ENCODE measurements around the gene CAMKMT.

GRCh38 chr2:44549099-44549471 is 187.3 kb downstream of the CAMKMT start:
- TF ChIP-seq CTCF (conservative IDR thresholded peaks at IDR 0.05; ENCODE audit: low read depth in 2 of 2) (no peak), NANOG (IDR thresholded peaks at IDR 0.05; ENCODE audit: borderline replicate concordance) (no peak), POLR2AphosphoS5 (IDR thresholded peaks at IDR 0.05; ENCODE audit: low read depth) (no peak), EZH2 (IDR thresholded peaks at IDR 0.05; ENCODE audit: low read depth, unreplicated experiment) (no peak), ETS1 (IDR thresholded peaks at IDR 0.05) (no peak), CREB1 (CRISPR knock-in tag; IDR thresholded peaks at IDR 0.05; ENCODE audit: low read depth) (no peak), EZH2phosphoT487 (IDR thresholded peaks at IDR 0.05; ENCODE audit: unreplicated experiment) (no peak), STAT1 (IDR thresholded peaks at IDR 0.05; ENCODE audit: unreplicated experiment) (no peak), JUNB (IDR thresholded peaks at IDR 0.05; ENCODE audit: unreplicated experiment) (no peak), ZNF331 (CRISPR knock-in tag; IDR thresholded peaks at IDR 0.05; ENCODE audit: low read depth) (no peak), ZNF114 (CRISPR knock-in tag; IDR thresholded peaks at IDR 0.05) (no peak)
- TF ChIP-seq, protein P1, sequence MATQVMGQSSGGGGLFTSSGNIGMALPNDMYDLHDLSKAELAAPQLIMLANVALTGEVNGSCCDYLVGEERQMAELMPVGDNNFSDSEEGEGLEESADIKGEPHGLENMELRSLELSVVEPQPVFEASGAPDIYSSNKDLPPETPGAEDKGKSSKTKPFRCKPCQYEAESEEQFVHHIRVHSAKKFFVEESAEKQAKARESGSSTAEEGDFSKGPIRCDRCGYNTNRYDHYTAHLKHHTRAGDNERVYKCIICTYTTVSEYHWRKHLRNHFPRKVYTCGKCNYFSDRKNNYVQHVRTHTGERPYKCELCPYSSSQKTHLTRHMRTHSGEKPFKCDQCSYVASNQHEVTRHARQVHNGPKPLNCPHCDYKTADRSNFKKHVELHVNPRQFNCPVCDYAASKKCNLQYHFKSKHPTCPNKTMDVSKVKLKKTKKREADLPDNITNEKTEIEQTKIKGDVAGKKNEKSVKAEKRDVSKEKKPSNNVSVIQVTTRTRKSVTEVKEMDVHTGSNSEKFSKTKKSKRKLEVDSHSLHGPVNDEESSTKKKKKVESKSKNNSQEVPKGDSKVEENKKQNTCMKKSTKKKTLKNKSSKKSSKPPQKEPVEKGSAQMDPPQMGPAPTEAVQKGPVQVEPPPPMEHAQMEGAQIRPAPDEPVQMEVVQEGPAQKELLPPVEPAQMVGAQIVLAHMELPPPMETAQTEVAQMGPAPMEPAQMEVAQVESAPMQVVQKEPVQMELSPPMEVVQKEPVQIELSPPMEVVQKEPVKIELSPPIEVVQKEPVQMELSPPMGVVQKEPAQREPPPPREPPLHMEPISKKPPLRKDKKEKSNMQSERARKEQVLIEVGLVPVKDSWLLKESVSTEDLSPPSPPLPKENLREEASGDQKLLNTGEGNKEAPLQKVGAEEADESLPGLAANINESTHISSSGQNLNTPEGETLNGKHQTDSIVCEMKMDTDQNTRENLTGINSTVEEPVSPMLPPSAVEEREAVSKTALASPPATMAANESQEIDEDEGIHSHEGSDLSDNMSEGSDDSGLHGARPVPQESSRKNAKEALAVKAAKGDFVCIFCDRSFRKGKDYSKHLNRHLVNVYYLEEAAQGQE (IDR thresholded peaks at IDR 0.05; ENCODE audit: unreplicated experiment), result no peak
- TF ChIP-seq, protein P2, sequence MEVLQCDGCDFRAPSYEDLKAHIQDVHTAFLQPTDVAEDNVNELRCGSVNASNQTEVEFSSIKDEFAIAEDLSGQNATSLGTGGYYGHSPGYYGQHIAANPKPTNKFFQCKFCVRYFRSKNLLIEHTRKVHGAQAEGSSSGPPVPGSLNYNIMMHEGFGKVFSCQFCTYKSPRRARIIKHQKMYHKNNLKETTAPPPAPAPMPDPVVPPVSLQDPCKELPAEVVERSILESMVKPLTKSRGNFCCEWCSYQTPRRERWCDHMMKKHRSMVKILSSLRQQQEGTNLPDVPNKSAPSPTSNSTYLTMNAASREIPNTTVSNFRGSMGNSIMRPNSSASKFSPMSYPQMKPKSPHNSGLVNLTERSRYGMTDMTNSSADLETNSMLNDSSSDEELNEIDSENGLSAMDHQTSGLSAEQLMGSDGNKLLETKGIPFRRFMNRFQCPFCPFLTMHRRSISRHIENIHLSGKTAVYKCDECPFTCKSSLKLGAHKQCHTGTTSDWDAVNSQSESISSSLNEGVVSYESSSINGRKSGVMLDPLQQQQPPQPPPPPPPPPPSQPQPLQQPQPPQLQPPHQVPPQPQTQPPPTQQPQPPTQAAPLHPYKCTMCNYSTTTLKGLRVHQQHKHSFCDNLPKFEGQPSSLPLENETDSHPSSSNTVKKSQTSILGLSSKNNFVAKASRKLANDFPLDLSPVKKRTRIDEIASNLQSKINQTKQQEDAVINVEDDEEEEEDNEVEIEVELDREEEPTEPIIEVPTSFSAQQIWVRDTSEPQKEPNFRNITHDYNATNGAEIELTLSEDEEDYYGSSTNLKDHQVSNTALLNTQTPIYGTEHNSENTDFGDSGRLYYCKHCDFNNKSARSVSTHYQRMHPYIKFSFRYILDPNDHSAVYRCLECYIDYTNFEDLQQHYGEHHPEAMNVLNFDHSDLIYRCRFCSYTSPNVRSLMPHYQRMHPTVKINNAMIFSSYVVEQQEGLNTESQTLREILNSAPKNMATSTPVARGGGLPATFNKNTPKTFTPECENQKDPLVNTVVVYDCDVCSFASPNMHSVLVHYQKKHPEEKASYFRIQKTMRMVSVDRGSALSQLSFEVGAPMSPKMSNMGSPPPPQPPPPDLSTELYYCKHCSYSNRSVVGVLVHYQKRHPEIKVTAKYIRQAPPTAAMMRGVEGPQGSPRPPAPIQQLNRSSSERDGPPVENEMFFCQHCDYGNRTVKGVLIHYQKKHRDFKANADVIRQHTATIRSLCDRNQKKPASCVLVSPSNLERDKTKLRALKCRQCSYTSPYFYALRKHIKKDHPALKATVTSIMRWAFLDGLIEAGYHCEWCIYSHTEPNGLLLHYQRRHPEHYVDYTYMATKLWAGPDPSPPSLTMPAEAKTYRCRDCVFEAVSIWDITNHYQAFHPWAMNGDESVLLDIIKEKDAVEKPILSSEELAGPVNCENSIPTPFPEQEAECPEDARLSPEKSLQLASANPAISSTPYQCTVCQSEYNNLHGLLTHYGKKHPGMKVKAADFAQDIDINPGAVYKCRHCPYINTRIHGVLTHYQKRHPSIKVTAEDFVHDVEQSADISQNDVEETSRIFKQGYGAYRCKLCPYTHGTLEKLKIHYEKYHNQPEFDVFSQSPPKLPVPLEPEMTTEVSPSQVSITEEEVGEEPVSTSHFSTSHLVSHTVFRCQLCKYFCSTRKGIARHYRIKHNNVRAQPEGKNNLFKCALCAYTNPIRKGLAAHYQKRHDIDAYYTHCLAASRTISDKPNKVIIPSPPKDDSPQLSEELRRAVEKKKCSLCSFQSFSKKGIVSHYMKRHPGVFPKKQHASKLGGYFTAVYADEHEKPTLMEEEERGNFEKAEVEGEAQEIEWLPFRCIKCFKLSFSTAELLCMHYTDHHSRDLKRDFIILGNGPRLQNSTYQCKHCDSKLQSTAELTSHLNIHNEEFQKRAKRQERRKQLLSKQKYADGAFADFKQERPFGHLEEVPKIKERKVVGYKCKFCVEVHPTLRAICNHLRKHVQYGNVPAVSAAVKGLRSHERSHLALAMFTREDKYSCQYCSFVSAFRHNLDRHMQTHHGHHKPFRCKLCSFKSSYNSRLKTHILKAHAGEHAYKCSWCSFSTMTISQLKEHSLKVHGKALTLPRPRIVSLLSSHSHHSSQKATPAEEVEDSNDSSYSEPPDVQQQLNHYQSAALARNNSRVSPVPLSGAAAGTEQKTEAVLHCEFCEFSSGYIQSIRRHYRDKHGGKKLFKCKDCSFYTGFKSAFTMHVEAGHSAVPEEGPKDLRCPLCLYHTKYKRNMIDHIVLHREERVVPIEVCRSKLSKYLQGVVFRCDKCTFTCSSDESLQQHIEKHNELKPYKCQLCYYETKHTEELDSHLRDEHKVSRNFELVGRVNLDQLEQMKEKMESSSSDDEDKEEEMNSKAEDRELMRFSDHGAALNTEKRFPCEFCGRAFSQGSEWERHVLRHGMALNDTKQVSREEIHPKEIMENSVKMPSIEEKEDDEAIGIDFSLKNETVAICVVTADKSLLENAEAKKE (CRISPR knock-in tag; IDR thresholded peaks at IDR 0.05), result no peak

Measured in GM23338 (cell line).